Epidermal melanocyte (primary cell): ENCODE results near the gene ROR1.
A peak's percentile ranks its signal among the peaks of the same experiment; 100 is the strongest.

Experiments used
- DNase-seq: peaks from one replicate; pipeline ENCODE4 v3.0.0; 2011; ENCODE audit warnings: low spot score; ENCODE audit not compliant: insufficient read length

ROR1 gene

GRCh38 chr1:64047549-64047996 is 273.8 kb downstream of the ROR1 start:
- no peak for DNase-seq

GRCh38 chr1:64049900-64050540 is 276.2 kb downstream of the ROR1 start:
- no peak for DNase-seq

GRCh38 chr1:64050601-64051000 is 276.8 kb downstream of the ROR1 start:
- no peak for DNase-seq

- DNase-seq = no peak
Measured at GRCh38 chr1:64051796-64052195, 278.0 kb downstream of the ROR1 start.

- no peak for DNase-seq
Measured at GRCh38 chr1:64052777-64053176, 279.0 kb downstream of the ROR1 start.

GRCh38 chr1:64055310-64055709 is 281.5 kb downstream of the ROR1 start:
- DNase-seq = no peak

GRCh38 chr1:64059556-64059955 is 285.7 kb downstream of the ROR1 start:
- DNase-seq = no peak

GRCh38 chr1:64060611-64061302 is 286.9 kb downstream of the ROR1 start:
- DNase-seq = no peak

GRCh38 chr1:64061430-64062104 is 287.8 kb downstream of the ROR1 start:
- DNase-seq = no peak

- no peak for DNase-seq
Measured at GRCh38 chr1:64062529-64062928, 288.7 kb downstream of the ROR1 start.

GRCh38 chr1:64062941-64063581 is 289.2 kb downstream of the ROR1 start:
- DNase-seq = no peak

GRCh38 chr1:64065571-64065970 is 291.8 kb downstream of the ROR1 start:
- no peak for DNase-seq

- no peak for DNase-seq
Measured at GRCh38 chr1:64072089-64072793, 298.4 kb downstream of the ROR1 start.

- DNase-seq = peak; percentile 65
Measured at GRCh38 chr1:64073705-64074104, 299.9 kb downstream of the ROR1 start.

- no peak for DNase-seq
Measured at GRCh38 chr1:64074767-64075166, 300.9 kb downstream of the ROR1 start.

- DNase-seq = peak; percentile 46
Measured at GRCh38 chr1:64077281-64077940, 303.6 kb downstream of the ROR1 start.

- no peak for DNase-seq
Measured at GRCh38 chr1:64080941-64081562, 307.2 kb downstream of the ROR1 start.

- no peak for DNase-seq
Measured at GRCh38 chr1:64082459-64082858, 308.6 kb downstream of the ROR1 start.

GRCh38 chr1:64084451-64084850 is 310.6 kb downstream of the ROR1 start:
- no peak for DNase-seq

GRCh38 chr1:64087768-64088167 is 314.0 kb downstream of the ROR1 start:
- no peak for DNase-seq
